Measurements from ENCODE around the gene CARD10.

- no peak for TF ChIP-seq POLR2A (IDR thresholded peaks at IDR 0.05)
- TF ChIP-seq, protein P1, sequence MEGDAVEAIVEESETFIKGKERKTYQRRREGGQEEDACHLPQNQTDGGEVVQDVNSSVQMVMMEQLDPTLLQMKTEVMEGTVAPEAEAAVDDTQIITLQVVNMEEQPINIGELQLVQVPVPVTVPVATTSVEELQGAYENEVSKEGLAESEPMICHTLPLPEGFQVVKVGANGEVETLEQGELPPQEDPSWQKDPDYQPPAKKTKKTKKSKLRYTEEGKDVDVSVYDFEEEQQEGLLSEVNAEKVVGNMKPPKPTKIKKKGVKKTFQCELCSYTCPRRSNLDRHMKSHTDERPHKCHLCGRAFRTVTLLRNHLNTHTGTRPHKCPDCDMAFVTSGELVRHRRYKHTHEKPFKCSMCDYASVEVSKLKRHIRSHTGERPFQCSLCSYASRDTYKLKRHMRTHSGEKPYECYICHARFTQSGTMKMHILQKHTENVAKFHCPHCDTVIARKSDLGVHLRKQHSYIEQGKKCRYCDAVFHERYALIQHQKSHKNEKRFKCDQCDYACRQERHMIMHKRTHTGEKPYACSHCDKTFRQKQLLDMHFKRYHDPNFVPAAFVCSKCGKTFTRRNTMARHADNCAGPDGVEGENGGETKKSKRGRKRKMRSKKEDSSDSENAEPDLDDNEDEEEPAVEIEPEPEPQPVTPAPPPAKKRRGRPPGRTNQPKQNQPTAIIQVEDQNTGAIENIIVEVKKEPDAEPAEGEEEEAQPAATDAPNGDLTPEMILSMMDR (IDR thresholded peaks at IDR 0.05 in 4 of 5, conservative IDR thresholded peaks at IDR 0.05 in 1 of 5), result peak in 4 of 5 experiments; percentile 14 to 39 (median 26)
Observed at GRCh38 chr22:37498289-37498909, 20.8 kb downstream of the CARD10 start.
